C4-2B (cell line): Measurements from ENCODE around the gene CDHR4.
"Not testable (repeated sequence)": the region's sequence is repeated elsewhere in the genome, so short reads cannot be mapped to it uniquely, and the experiment has no call there.

Source experiments
- H3K27ac ChIP-seq: fragments of 450-650 bp; 2 replicates; pipeline ENCODE4 v1.5.1; 2017
- ZFX ChIP-seq: fragments of 450-650 bp; IDR thresholded peaks from 2 replicates; pipeline ENCODE4 v1.6.1; 2017
- TF ChIP-seq, protein P1 (sequence below): fragments of 450-650 bp; conservative IDR thresholded peaks from 2 replicates; pipeline ENCODE4 v1.5.1; 2017; ENCODE audit warnings: mild to moderate bottlenecking

CDHR4 gene

GRCh38 chr3:49839193-49839809 lies 39.6 kb upstream of the CDHR4 start:
- no peak overlapping the region for H3K27ac ChIP-seq
- no peak for TF ChIP-seq ZFX
- TF ChIP-seq, protein P1, sequence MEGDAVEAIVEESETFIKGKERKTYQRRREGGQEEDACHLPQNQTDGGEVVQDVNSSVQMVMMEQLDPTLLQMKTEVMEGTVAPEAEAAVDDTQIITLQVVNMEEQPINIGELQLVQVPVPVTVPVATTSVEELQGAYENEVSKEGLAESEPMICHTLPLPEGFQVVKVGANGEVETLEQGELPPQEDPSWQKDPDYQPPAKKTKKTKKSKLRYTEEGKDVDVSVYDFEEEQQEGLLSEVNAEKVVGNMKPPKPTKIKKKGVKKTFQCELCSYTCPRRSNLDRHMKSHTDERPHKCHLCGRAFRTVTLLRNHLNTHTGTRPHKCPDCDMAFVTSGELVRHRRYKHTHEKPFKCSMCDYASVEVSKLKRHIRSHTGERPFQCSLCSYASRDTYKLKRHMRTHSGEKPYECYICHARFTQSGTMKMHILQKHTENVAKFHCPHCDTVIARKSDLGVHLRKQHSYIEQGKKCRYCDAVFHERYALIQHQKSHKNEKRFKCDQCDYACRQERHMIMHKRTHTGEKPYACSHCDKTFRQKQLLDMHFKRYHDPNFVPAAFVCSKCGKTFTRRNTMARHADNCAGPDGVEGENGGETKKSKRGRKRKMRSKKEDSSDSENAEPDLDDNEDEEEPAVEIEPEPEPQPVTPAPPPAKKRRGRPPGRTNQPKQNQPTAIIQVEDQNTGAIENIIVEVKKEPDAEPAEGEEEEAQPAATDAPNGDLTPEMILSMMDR = peak; percentile 93

DNA sequence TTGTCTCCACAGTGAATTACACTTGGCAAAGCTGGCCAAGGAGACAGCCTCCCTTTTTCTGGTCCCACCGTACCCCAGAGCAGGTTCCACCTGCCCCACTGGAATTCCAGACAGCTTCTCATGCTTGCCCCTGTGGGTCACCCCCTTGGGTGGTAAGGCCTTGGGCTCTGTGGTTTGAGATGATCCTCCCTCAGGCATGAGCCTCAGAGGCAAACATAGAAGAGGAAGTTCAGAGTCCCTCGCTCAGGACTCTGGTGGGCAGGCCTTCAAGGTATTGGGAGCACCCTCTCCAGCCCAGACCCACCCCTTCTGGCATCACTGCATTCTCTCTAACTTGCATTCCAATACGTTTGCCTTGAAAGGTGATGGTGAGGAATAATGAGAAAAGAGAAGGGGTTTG lies 31.7 kb upstream of the CDHR4 start:
- H3K27ac ChIP-seq = no peak overlapping the region
- TF ChIP-seq, protein P1 = no peak
- TF ChIP-seq ZFX = no peak

DNA sequence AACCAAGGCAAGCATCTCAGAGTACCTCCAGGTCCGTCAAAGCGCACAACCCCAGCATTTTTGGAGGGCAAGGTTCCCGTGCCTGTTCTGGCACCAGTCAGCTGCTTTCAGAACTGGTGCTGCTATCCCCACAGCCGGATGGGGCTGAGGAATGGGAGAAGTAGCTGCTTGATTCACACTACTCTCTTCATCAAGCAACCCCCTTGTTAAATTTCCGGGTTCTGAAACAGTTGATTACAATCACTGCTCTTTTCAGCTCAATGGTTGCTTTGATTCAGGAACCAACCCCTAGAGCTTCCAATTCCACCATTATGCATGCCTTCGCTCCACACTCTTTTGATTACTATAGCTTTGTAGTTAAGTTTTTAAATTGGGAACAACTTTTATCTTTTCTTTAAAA lies 26.3 kb upstream of the CDHR4 start:
- no peak overlapping the region for H3K27ac ChIP-seq
- TF ChIP-seq ZFX = no peak
- TF ChIP-seq, protein P1 = no peak

GRCh38 chr3:49823131-49823530 lies 23.5 kb upstream of the CDHR4 start:
- H3K27ac ChIP-seq = not testable (repeated sequence)

DNA sequence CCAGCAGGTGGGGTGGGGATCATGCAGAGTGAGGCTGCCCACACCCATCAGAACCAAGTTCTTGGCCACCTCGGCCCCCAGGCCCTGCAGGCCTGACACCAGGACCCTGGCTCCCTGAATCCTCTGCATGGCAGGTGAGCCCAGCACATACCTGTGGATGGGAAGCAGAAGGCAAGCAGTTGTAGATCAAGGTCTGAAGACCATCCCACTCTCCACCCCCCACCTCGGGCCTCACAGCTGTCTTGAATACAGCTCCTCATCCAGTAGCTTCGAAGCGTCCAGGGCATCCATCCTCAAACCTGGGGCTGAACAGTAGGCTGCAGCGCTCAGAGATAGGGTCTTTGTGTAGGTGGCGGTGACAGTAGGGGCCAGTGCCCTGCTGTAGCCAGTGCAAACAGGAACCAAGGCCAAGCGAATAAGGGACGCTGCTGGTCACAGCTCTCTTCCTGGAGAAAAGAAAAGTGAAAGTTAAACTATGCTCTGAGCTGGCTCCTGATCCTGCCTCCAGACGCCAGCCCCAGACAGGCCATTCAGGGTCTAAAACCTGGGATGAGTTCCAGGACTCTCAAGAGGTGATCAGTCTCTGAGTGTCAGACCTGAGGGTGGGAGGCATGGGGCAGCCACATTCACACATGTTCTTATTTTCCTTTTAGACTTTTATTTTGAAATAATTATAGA lies 14.0 kb upstream of the CDHR4 start, which contains the start of gene UBA7:
Gene UBA7 (minus strand): TSS at position 457 of the 678 bp plus-strand sequence. CDS start 166 bp downstream, at position 291.
- H3K27ac ChIP-seq = no peak within 1 kb of the TSS

GRCh38 chr3:49812916-49813496 lies 13.3 kb upstream of the CDHR4 start:
- TF ChIP-seq ZFX = no peak
- TF ChIP-seq, protein P1 = no peak

More for the DNA sequence above, 14.0 kb upstream of the CDHR4 start, which contains the start of gene UBA7:
- TF ChIP-seq ZFX = no peak
- TF ChIP-seq, protein P1 = no peak

GRCh38 chr3:49807431-49808114 lies 7.9 kb upstream of the CDHR4 start:
- H3K27ac ChIP-seq = no peak overlapping the region
- TF ChIP-seq, protein P1 = no peak
- no peak for TF ChIP-seq ZFX

More at GRCh38 chr3:49812916-49813496, 13.3 kb upstream of the CDHR4 start:
- no peak overlapping the region for H3K27ac ChIP-seq
